DOHH2 (cell line): ENCODE results near the gene XAGE1A.
"Not testable (repeated sequence)": the region's sequence is repeated elsewhere in the genome, so short reads cannot be mapped to it uniquely, and the experiment has no call there.

Source experiments
- CTCF ChIP-seq: fragments of 200-600 bp; sonication (generic); IDR thresholded peaks from one replicate; pipeline ENCODE4 v1.5.1; 2014; ENCODE audit warnings: antibody characterized with exemption, mild to moderate bottlenecking, low read depth, low read length; ENCODE audit not compliant: poor library complexity, severe bottlenecking
- EZH2phosphoT487 ChIP-seq: fragments of 200-600 bp; sonication (generic); IDR thresholded peaks from 2 replicates; pipeline ENCODE4 v1.6.1; 2017; ENCODE audit warnings: borderline replicate concordance, mild to moderate bottlenecking, antibody characterized with exemption, low read length, moderate library complexity, mixed read lengths

DNA sequence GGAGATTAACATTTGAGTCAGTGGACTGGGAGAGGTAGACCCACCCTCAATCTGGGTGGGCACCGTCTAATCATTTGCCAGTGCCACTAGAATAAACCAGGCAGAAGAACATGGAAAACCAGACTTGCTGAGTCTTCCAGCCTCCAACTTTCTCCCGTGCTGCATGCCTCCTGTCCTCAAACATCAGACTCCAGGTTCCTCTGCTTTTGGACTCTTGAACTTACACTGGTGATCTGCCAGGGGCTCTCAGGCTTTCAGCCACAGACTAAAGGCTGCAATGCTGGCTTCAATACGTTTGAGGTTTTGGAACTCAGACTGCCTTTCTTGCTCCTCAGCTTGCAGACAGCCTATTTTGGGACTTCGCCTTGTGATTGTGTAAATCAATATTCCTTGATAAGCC, 45.4 kb downstream of the XAGE1A start:
- TF ChIP-seq CTCF, EZH2phosphoT487: not testable (repeated sequence)
